ENCODE results near the gene PDE8B.

DNA sequence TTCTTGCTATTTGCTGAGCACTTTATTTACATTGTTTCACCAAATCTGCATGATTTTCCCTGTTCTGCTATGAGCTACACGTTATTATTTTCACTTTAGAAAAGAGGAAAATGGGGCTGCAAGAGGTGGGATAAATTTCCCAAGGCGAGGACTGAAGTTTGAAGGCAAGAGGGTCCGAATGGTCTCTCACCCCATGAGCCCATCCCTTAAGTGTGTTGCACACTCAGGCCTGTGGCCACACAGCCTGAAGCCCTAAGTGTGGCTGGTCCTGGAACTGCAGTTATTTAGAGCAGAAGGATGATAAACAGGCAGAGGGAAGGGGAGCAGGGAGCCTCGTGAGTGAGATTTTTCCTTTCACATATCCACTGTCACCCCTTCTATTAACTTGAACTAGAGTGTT, 7.8 kb downstream of the PDE8B start:
- TF ChIP-seq EP300 (IDR thresholded peaks at IDR 0.05), result no peak
- peak in 1 of 6 experiments; percentile 28 for TF ChIP-seq CTCF (IDR thresholded peaks at IDR 0.05)
- TF ChIP-seq POLR2A (IDR thresholded peaks at IDR 0.05), result no peak
